Osteocyte (in vitro differentiated cells): ENCODE measurements around the gene DLEC1. TPM values are rescaled to one million over a fixed set of nuclear protein-coding genes. Genes with fewer than 3 reads are reported as not detected.

Experiments
- DNase-seq: peaks from one replicate; pipeline ENCODE4 v3.0.0; 2021; ENCODE audit warnings: mixed read lengths; ENCODE audit not compliant: unreplicated experiment; ENCODE audit errors: extremely low spot score
- H3K27ac Mint-ChIP-seq: one replicate; pipeline ENCODE4 v1.8.0; 2021; ENCODE audit warnings: mild to moderate bottlenecking, mixed read lengths; ENCODE audit not compliant: unreplicated experiment
- H3K27me3 Mint-ChIP-seq: one replicate; pipeline ENCODE4 v1.8.0; 2021; ENCODE audit warnings: mixed read lengths; ENCODE audit not compliant: unreplicated experiment
- H3K36me3 Mint-ChIP-seq: one replicate; pipeline ENCODE4 v1.8.0; 2021; ENCODE audit warnings: mixed read lengths; ENCODE audit not compliant: unreplicated experiment
- H3K4me1 Mint-ChIP-seq: one replicate; pipeline ENCODE4 v1.8.0; 2021; ENCODE audit warnings: mixed read lengths; ENCODE audit not compliant: unreplicated experiment
- H3K4me3 Mint-ChIP-seq: one replicate; pipeline ENCODE4 v1.8.0; 2021; ENCODE audit warnings: mild to moderate bottlenecking, moderate library complexity, mixed read lengths; ENCODE audit not compliant: unreplicated experiment
- H3K9me3 Mint-ChIP-seq: one replicate; pipeline ENCODE4 v1.8.0; 2021; ENCODE audit warnings: mixed read lengths; ENCODE audit not compliant: unreplicated experiment
- CTCF ChIP-seq: fragments of 200-600 bp; sonication (generic); IDR thresholded peaks from 2 replicates; pipeline ENCODE4 v1.5.0; 2021; ENCODE audit warnings: antibody characterized with exemption, mild to moderate bottlenecking, moderate library complexity
- total RNA-seq: library from RNA; stranded (reverse); gene quantifications from 2 replicates; pipeline ENCODE4 v1.2.1, GENCODE V29; 2021

The DLEC1 gene
- total RNA-seq, 1 donor from 2014 or later, result 0.62 TPM

DNA sequence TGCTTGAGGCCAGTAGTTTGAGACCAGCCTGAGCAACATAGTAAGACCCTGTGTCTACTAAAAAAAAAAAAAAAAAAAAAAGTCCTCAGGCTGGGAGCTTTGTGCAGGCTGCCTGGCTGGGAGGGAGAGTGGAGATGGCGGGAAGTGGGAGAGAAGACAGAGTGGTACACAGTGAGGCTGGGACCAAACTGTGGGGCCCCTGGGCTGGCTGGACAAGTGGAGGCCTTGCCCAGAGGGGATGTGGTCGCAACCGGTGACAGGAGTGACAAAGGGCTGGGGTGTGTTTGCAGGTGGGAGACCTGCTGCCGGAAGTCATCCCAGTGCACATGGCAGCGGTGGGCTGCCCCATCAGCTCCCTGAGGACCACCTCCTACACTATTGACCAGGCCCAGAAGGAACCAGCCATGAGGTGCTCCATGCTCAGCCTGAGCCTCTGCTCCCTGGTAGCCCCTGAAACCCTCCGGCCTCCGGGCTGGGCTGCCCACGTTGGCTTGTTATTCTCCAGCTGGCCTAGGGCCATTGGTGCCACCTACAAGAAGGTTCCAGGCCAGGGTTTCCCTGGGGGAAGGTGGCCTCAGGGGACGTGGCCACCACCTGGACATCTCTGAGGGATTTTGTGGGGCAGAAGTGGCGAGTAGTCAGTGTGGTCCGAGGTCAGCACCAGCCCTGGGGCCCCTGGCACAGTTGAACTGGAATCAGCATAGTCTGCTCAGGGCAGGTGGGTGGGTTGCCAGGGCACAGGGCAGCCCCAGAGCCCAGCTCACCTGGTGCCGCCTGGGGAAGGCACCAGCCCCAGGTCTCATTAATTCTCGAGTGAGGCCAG is 75.3 kb downstream of the DLEC1 start:
- Mint-ChIP-seq H3K27ac (no peak overlapping the region), H3K4me3 (no peak overlapping the region), H3K27me3 (no peaks in the 10 kb centered on the region), H3K9me3 (no peaks in the 10 kb centered on the region), H3K4me1 (no peaks in the 10 kb centered on the region), H3K36me3 (no peaks in the 10 kb centered on the region)
- DNase-seq, result no peak
- no peak for TF ChIP-seq CTCF

GRCh38 chr3:38114875-38115644 is 76.1 kb downstream of the DLEC1 start:
- no peak for TF ChIP-seq CTCF
- H3K9me3 Mint-ChIP-seq, result no peaks in the 10 kb centered on the region
- H3K27me3 Mint-ChIP-seq, result no peaks in the 10 kb centered on the region
- no peak for DNase-seq
- H3K36me3 Mint-ChIP-seq, result no peaks in the 10 kb centered on the region
- no peak overlapping the region for H3K4me3 Mint-ChIP-seq
- H3K27ac Mint-ChIP-seq, result no peak overlapping the region
- H3K4me1 Mint-ChIP-seq, result no peaks in the 10 kb centered on the region

- no peaks in the 10 kb centered on the region for H3K9me3 Mint-ChIP-seq
- no peak for DNase-seq
- H3K4me3 Mint-ChIP-seq, result no peak overlapping the region
- no peak overlapping the region for H3K27ac Mint-ChIP-seq
- peaks cover 3% of the 10 kb centered on the region for H3K36me3 Mint-ChIP-seq
- TF ChIP-seq CTCF, result no peak
- no peaks in the 10 kb centered on the region for H3K27me3 Mint-ChIP-seq
- no peaks in the 10 kb centered on the region for H3K4me1 Mint-ChIP-seq
Observed at GRCh38 chr3:38115645-38116427, 76.8 kb downstream of the DLEC1 start.

- DNase-seq, result no peak
- H3K27me3 Mint-ChIP-seq, result no peaks in the 10 kb centered on the region
- H3K4me1 Mint-ChIP-seq, result no peaks in the 10 kb centered on the region
Observed at GRCh38 chr3:38116471-38117162, 77.6 kb downstream of the DLEC1 start.

More at GRCh38 chr3:38116471-38117162, 77.6 kb downstream of the DLEC1 start:
- Mint-ChIP-seq H3K36me3 (peaks cover 3% of the 10 kb centered on the region), H3K27ac (no peak overlapping the region), H3K4me3 (no peak overlapping the region), H3K9me3 (no peaks in the 10 kb centered on the region)
- no peak for TF ChIP-seq CTCF
